Measurements from ENCODE around the gene FASLG.
A peak's percentile ranks its signal among the peaks of the same experiment; 100 is the strongest.

The FASLG gene

GRCh38 chr1:172640111-172640510 is 18.8 kb upstream of the FASLG start:
- no peak for FAIRE-seq
- DNase-seq (ENCODE audit: insufficient read length, low spot score), result no peak
- TF ChIP-seq POLR2A (IDR thresholded peaks at IDR 0.05; ENCODE audit: low read depth, low read length) (no peak), POU2F2 (IDR thresholded peaks at IDR 0.05; ENCODE audit: low read depth, low read length) (no peak), TAF1 (IDR thresholded peaks at IDR 0.05; ENCODE audit: low read depth, low read length) (no peak), SPI1 (IDR thresholded peaks at IDR 0.05; ENCODE audit: low read depth, low read length) (no peak), PAX5 (IDR thresholded peaks at IDR 0.05; ENCODE audit: insufficient read depth, low read length, severe bottlenecking) (no peak), POLR2AphosphoS5 (IDR thresholded peaks at IDR 0.05; ENCODE audit: low read depth, low read length) (no peak)

- no peak for TF ChIP-seq POU2F2 (IDR thresholded peaks at IDR 0.05; ENCODE audit: low read depth, low read length)
- TF ChIP-seq POLR2AphosphoS5 (IDR thresholded peaks at IDR 0.05; ENCODE audit: low read depth, low read length), result no peak
- TF ChIP-seq SPI1 (IDR thresholded peaks at IDR 0.05; ENCODE audit: low read depth, low read length), result no peak
- no peak for TF ChIP-seq PAX5 (IDR thresholded peaks at IDR 0.05; ENCODE audit: insufficient read depth, low read length, severe bottlenecking)
- TF ChIP-seq TAF1 (IDR thresholded peaks at IDR 0.05; ENCODE audit: low read depth, low read length), result no peak
- TF ChIP-seq POLR2A (IDR thresholded peaks at IDR 0.05; ENCODE audit: low read depth, low read length), result no peak
- FAIRE-seq (no peak), DNase-seq (ENCODE audit: insufficient read length, low spot score) (no peak)
These were observed 17.4 kb upstream of the FASLG start for GRCh38 chr1:172641492-172641891.

GRCh38 chr1:172642970-172643369 is 15.9 kb upstream of the FASLG start:
- DNase-seq (ENCODE audit: insufficient read length, low spot score) (no peak), FAIRE-seq (no peak)
- TF ChIP-seq POLR2A (IDR thresholded peaks at IDR 0.05; ENCODE audit: low read depth, low read length) (no peak), POLR2AphosphoS5 (IDR thresholded peaks at IDR 0.05; ENCODE audit: low read depth, low read length) (no peak)

GRCh38 chr1:172646653-172647052 is 12.2 kb upstream of the FASLG start:
- no peak for DNase-seq (ENCODE audit: insufficient read length, low spot score)
- FAIRE-seq, result no peak
- no peak for TF ChIP-seq TAF1 (IDR thresholded peaks at IDR 0.05; ENCODE audit: low read depth, low read length)
- TF ChIP-seq PAX5 (IDR thresholded peaks at IDR 0.05; ENCODE audit: insufficient read depth, low read length, severe bottlenecking), result no peak
- no peak for TF ChIP-seq SPI1 (IDR thresholded peaks at IDR 0.05; ENCODE audit: low read depth, low read length)
- no peak for TF ChIP-seq POLR2A (IDR thresholded peaks at IDR 0.05; ENCODE audit: low read depth, low read length)

- no peak for DNase-seq (ENCODE audit: insufficient read length, low spot score)
- peak; percentile 54 for FAIRE-seq
- no peak for TF ChIP-seq PAX5 (IDR thresholded peaks at IDR 0.05; ENCODE audit: insufficient read depth, low read length, severe bottlenecking)
These were observed 11.8 kb upstream of the FASLG start for GRCh38 chr1:172647110-172647564.

DNA sequence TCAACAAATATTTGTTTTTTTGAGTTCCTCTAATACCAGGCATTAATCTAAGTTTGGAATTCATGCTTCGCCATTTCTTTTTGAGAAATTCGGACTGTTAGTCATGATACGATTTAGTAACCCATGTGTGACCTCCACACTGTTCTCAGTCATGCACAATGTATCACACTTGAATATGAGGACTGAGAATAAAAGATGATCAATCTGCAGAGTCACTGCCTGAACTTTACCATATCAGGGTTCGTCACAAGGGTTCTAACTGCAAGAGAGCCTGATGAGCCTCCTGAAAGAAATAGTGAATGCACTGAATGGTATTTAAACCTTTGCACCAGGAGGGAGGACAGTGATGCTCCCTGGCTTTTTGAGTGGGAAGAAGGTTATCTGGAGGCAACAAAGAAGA is 10.9 kb upstream of the FASLG start:
- TF ChIP-seq TAF1 (IDR thresholded peaks at IDR 0.05; ENCODE audit: low read depth, low read length) (no peak), SPI1 (IDR thresholded peaks at IDR 0.05; ENCODE audit: low read depth, low read length) (no peak), POLR2A (IDR thresholded peaks at IDR 0.05; ENCODE audit: low read depth, low read length) (no peak), PAX5 (IDR thresholded peaks at IDR 0.05; ENCODE audit: insufficient read depth, low read length, severe bottlenecking) (no peak), POLR2AphosphoS5 (IDR thresholded peaks at IDR 0.05; ENCODE audit: low read depth, low read length) (no peak), POU2F2 (IDR thresholded peaks at IDR 0.05; ENCODE audit: low read depth, low read length) (no peak)
- DNase-seq (ENCODE audit: insufficient read length, low spot score), result no peak
- no peak for FAIRE-seq

- FAIRE-seq (no peak), DNase-seq (ENCODE audit: insufficient read length, low spot score) (no peak)
- TF ChIP-seq PAX5 (IDR thresholded peaks at IDR 0.05; ENCODE audit: insufficient read depth, low read length, severe bottlenecking) (no peak), POU2F2 (IDR thresholded peaks at IDR 0.05; ENCODE audit: low read depth, low read length) (no peak), POLR2A (IDR thresholded peaks at IDR 0.05; ENCODE audit: low read depth, low read length) (no peak)
These were observed 8.3 kb upstream of the FASLG start for GRCh38 chr1:172650474-172651193.

- DNase-seq (ENCODE audit: insufficient read length, low spot score), result no peak
- no peak for FAIRE-seq
These were observed 5.7 kb upstream of the FASLG start for GRCh38 chr1:172653015-172653709.

DNA sequence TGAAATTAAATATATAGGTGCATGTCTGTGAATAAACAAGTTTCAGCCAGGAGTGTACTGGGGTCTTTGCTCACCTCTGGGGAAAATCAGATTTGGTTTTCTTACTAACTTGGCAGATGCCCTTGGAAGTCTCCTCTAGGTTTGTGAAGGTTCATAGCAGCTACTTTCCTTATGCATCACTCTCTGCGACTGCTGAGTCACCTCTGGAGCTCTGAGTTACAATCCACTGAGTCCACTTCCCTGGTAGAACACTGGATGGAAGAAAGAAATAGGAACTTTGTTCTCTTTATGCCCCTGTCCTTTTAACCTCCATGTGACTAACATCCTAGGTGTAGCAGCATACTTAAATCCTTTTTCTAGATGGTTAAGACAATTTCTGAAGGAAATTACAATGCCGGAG is 4.4 kb upstream of the FASLG start:
- DNase-seq (ENCODE audit: insufficient read length, low spot score) (no peak), FAIRE-seq (peak; percentile 35)
- peak; percentile 46; the same call in 1 of the 2 replicates for TF ChIP-seq SPI1 (IDR thresholded peaks at IDR 0.05; ENCODE audit: low read depth, low read length)
- no peak for TF ChIP-seq POLR2A (IDR thresholded peaks at IDR 0.05; ENCODE audit: low read depth, low read length)

More at GRCh38 chr1:172653015-172653709, 5.7 kb upstream of the FASLG start:
- TF ChIP-seq POLR2AphosphoS5 (IDR thresholded peaks at IDR 0.05; ENCODE audit: low read depth, low read length), result no peak
- TF ChIP-seq POU2F2 (IDR thresholded peaks at IDR 0.05; ENCODE audit: low read depth, low read length), result no peak
- TF ChIP-seq TAF1 (IDR thresholded peaks at IDR 0.05; ENCODE audit: low read depth, low read length), result no peak
- TF ChIP-seq PAX5 (IDR thresholded peaks at IDR 0.05; ENCODE audit: insufficient read depth, low read length, severe bottlenecking), result no peak
- no peak for TF ChIP-seq SPI1 (IDR thresholded peaks at IDR 0.05; ENCODE audit: low read depth, low read length)

DNA sequence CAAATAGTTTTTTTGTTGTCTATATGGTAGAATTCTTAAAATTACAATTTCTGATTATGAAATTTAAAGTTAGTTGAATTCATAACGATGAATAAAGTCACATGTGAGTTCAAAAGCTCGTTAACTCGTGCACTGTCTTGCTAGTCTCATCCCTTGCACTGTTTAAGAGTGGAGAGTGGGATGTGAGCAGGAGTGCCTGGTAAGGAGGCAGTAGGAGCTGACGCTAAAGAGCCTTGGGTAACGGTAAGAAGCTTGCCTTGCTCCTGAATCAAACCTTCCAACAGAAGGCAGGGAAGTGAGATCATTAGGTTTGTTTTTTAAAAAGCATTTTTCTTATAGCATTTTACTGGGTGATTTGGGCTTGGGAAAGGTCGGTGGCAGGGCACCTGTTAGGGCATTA is 2.3 kb upstream of the FASLG start:
- TF ChIP-seq TAF1 (IDR thresholded peaks at IDR 0.05; ENCODE audit: low read depth, low read length) (no peak), POU2F2 (IDR thresholded peaks at IDR 0.05; ENCODE audit: low read depth, low read length) (no peak), SPI1 (IDR thresholded peaks at IDR 0.05; ENCODE audit: low read depth, low read length) (no peak), POLR2A (IDR thresholded peaks at IDR 0.05; ENCODE audit: low read depth, low read length) (no peak), POLR2AphosphoS5 (IDR thresholded peaks at IDR 0.05; ENCODE audit: low read depth, low read length) (no peak), PAX5 (IDR thresholded peaks at IDR 0.05; ENCODE audit: insufficient read depth, low read length, severe bottlenecking) (no peak)
- DNase-seq (ENCODE audit: insufficient read length, low spot score), result no peak
- no peak for FAIRE-seq
